OCI-LY1 (cell line): ENCODE data around the gene PEAR1.

ENCODE experiments used
- H2AFZ ChIP-seq: fragments of 200-600 bp; sonication (generic), shearing (Covaris generic); 2 replicates; pipeline ENCODE4 v1.6.0; 2014; ENCODE audit warnings: antibody characterized with exemption, mild to moderate bottlenecking, low read length
- H3F3A ChIP-seq: fragments of 200-600 bp; sonication (generic), shearing (Covaris generic); 2 replicates; pipeline ENCODE4 v1.6.0; 2014; ENCODE audit warnings: mild to moderate bottlenecking, antibody characterized with exemption, low read length, moderate library complexity; ENCODE audit not compliant: insufficient read depth
- H3K27ac ChIP-seq: fragments of 200-600 bp; sonication (generic); 2 replicates; pipeline ENCODE4 v1.5.1; 2014; ENCODE audit warnings: low read length, mixed run types, mild to moderate bottlenecking, low read depth; ENCODE audit not compliant: poor library complexity, severe bottlenecking
- H3K27me3 ChIP-seq: fragments of 200-600 bp; sonication (generic); 2 replicates; pipeline ENCODE4 v1.6.0; 2014; ENCODE audit warnings: antibody characterized with exemption, mild to moderate bottlenecking, low read length, moderate library complexity; ENCODE audit not compliant: insufficient read depth
- H3K36me3 ChIP-seq: fragments of 200-600 bp; sonication (generic); 2 replicates; pipeline ENCODE4 v1.6.1; 2014; ENCODE audit warnings: mild to moderate bottlenecking, antibody characterized with exemption, low read length, moderate library complexity, mixed read lengths; ENCODE audit not compliant: insufficient read depth
- H3K4me1 ChIP-seq: fragments of 200-600 bp; sonication (generic); 2 replicates; pipeline ENCODE4 v1.5.1; 2014; ENCODE audit warnings: mild to moderate bottlenecking, low read length, moderate library complexity; ENCODE audit not compliant: insufficient read depth, severe bottlenecking
- H3K4me2 ChIP-seq: fragments of 200-600 bp; sonication (generic), shearing (Covaris generic); 2 replicates; pipeline ENCODE4 v1.6.1; 2014; ENCODE audit warnings: low read length
- H3K4me3 ChIP-seq: fragments of 200-600 bp; sonication (generic); 2 replicates; pipeline ENCODE4 v1.5.1; 2014; ENCODE audit warnings: low read length, low read depth, mild to moderate bottlenecking, mixed read lengths; ENCODE audit not compliant: poor library complexity, severe bottlenecking
- H3K79me2 ChIP-seq: fragments of 200-600 bp; shearing (Covaris generic); 2 replicates; pipeline ENCODE4 v1.6.1; 2016; ENCODE audit warnings: mixed run types, low read length, mixed read lengths; ENCODE audit not compliant: insufficient read depth
- H3K9ac ChIP-seq: fragments of 200-600 bp; sonication (generic), shearing (Covaris generic); 2 replicates; pipeline ENCODE4 v1.6.1; 2014; ENCODE audit warnings: mild to moderate bottlenecking, low read length, mixed read lengths
- H3K9me2 ChIP-seq: fragments of 200-600 bp; sonication (generic), shearing (Covaris generic); 2 replicates; pipeline ENCODE4 v1.6.1; 2014; ENCODE audit warnings: low read depth, mild to moderate bottlenecking, low read length, mixed read lengths
- H3K9me3 ChIP-seq: fragments of 200-600 bp; shearing (Covaris generic); 2 replicates; pipeline ENCODE4 v1.6.1; 2014; ENCODE audit warnings: low read length, mixed read lengths
- H4K20me1 ChIP-seq: fragments of 200-600 bp; sonication (generic), shearing (Covaris generic); 2 replicates; pipeline ENCODE4 v1.6.0; 2016; ENCODE audit warnings: mild to moderate bottlenecking, low read length; ENCODE audit not compliant: insufficient read depth
- CTCF ChIP-seq: fragments of 200-600 bp; sonication (generic), shearing (Covaris generic); IDR thresholded peaks from 2 replicates; pipeline ENCODE4 v1.5.1; 2017; ENCODE audit warnings: mild to moderate bottlenecking, antibody characterized with exemption, low read length, moderate library complexity, mixed read lengths
- EZH2 ChIP-seq: fragments of 200-600 bp; sonication (generic), shearing (Covaris generic); IDR thresholded peaks from 2 replicates; pipeline ENCODE4 v1.8.0; 2017; ENCODE audit warnings: borderline replicate concordance, mixed run types, mild to moderate bottlenecking, antibody characterized with exemption, low read length, moderate library complexity, mixed read lengths

PEAR1 gene

GRCh38 chr1:156913809-156914387 lies 20.4 kb downstream of the PEAR1 start:
- Histone ChIP-seq H3K9me2 (no peaks in the 10 kb centered on the region), H3K36me3 (no peaks in the 10 kb centered on the region), H2AFZ (no peak overlapping the region), H3K9ac (no peak overlapping the region), H3K9me3 (no peaks in the 10 kb centered on the region), H3F3A (no peaks in the 10 kb centered on the region), H3K27ac (no peak overlapping the region), H3K79me2 (no peaks in the 10 kb centered on the region), H4K20me1 (no peaks in the 10 kb centered on the region), H3K4me1 (no peaks in the 10 kb centered on the region), H3K4me3 (no peak overlapping the region), H3K4me2 (no peak overlapping the region), H3K27me3 (no peaks in the 10 kb centered on the region)
- TF ChIP-seq EZH2 (no peak), CTCF (no peak)

- no peaks in the 10 kb centered on the region for H4K20me1 ChIP-seq
- no peak overlapping the region for H3K27ac ChIP-seq
- no peaks in the 10 kb centered on the region for H3K9me3 ChIP-seq
- no peaks in the 10 kb centered on the region for H3K4me1 ChIP-seq
- no peaks in the 10 kb centered on the region for H3F3A ChIP-seq
- H3K4me3 ChIP-seq: no peak overlapping the region
- H3K27me3 ChIP-seq: no peaks in the 10 kb centered on the region
- no peaks in the 10 kb centered on the region for H3K9me2 ChIP-seq
- no peak for TF ChIP-seq CTCF
- no peak for TF ChIP-seq EZH2
- no peak overlapping the region for H2AFZ ChIP-seq
- H3K9ac ChIP-seq: no peak overlapping the region
- no peaks in the 10 kb centered on the region for H3K36me3 ChIP-seq
- H3K4me2 ChIP-seq: no peak overlapping the region
- no peaks in the 10 kb centered on the region for H3K79me2 ChIP-seq
These were observed 20.9 kb downstream of the PEAR1 start for GRCh38 chr1:156914440-156914856.

GRCh38 chr1:156920233-156921052 lies 26.9 kb downstream of the PEAR1 start, which contains the start of gene LRRC71:
Gene LRRC71, plus strand, starts transcription at chr1:156920632. Its CDS starts 172 bp downstream, at chr1:156920804.
- H3K4me2 ChIP-seq: no peak within 1 kb of the TSS
- H4K20me1 ChIP-seq: no peaks in the 10 kb centered on the region
- H3K9me2 ChIP-seq: no peaks in the 10 kb centered on the region
- H3K79me2 ChIP-seq: no peaks in the 10 kb centered on the region
- no peak within 1 kb of the TSS for H3K27ac ChIP-seq
- peaks cover 3% of the 10 kb centered on the region; the same call in 1 of the 2 replicates for H3K27me3 ChIP-seq
- H3K4me3 ChIP-seq: no peak within 1 kb of the TSS
- TF ChIP-seq EZH2 (no peak), CTCF (peak; percentile 65)
- no peak within 1 kb of the TSS for H2AFZ ChIP-seq
- H3K9me3 ChIP-seq: no peaks in the 10 kb centered on the region
- no peak within 1 kb of the TSS for H3K9ac ChIP-seq
- H3K36me3 ChIP-seq: no peaks in the 10 kb centered on the region
- H3F3A ChIP-seq: no peaks in the 10 kb centered on the region
- H3K4me1 ChIP-seq: no peaks in the 10 kb centered on the region
